HG02938 (cell line): ENCODE measurements around the gene ABCE1.

ENCODE experiments used
- ATAC-seq: cut with Tn5 transposase; IDR thresholded peaks from one replicate; pipeline ENCODE4 v1.9.1; 2021; ENCODE audit warnings: mild to moderate bottlenecking, moderate library complexity; ENCODE audit not compliant: unreplicated experiment

Gene ABCE1

DNA sequence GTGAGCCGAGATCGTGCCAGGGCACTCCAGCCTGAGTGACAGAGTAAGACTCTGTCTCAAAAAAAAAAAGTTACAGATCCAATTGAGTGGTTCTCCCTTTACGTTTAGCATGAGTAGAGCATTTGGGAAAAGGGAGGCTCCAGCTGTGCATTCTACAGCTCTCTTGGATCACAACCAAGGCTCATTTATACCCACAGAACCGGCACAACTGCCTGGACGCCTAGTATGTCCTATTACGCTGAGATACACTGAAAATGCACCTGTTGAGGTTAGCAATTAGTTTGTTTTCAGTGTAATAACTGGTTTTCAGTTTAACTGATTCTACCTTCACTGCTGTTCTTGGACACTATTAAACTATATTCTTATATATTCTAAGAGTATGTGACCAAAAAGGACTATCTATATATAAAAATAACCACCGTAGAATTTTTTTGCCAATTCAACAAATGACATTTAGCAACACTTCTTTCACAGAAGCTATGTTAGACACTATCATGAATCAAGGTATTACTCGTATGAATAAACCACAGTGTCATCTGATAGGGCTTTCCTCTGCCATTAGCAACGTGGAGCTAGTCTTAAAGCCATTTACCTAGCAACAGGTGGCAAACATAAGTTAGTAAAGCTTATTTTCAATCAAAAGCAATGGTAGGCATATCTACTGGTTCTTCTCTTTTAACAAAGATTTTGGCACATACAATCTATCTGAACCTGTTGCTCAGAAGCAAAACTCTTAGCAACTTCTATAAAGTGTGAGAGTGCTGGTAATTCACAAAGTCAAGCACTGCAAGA, 78.7 kb downstream of the ABCE1 start:
- ATAC-seq: no peak

- ATAC-seq: no peak
These were observed 79.4 kb downstream of the ABCE1 start for GRCh38 chr4:145177511-145177905.

DNA sequence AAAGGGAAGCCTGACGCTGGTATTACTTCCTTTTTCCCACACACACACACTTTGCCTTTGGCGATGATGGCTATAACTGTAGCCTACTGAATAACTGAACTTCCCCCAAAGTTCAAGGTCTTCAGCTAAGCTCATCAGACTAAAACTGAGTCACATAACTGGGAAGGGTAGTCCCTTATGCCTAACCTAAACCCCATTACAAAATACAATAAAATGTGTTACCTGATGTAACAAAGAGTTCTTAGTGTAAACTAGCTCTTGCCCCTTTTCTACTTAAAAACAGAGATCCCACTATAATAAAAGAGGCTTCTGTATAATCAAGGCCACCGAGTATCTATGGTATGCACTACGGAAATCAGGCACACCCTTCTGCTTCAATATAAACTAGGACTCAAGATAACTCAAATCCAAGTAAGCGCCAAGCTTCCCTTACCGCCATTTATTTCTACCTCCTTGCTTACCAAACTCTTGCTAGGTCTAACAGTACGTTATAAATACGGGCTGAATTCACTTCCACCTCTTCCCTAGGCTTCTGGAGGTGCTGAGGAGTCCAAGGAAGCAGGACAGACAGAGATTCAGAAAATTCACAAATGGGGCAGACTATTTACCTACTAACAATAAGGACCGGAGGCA, 79.9 kb downstream of the ABCE1 start:
- no peak for ATAC-seq

DNA sequence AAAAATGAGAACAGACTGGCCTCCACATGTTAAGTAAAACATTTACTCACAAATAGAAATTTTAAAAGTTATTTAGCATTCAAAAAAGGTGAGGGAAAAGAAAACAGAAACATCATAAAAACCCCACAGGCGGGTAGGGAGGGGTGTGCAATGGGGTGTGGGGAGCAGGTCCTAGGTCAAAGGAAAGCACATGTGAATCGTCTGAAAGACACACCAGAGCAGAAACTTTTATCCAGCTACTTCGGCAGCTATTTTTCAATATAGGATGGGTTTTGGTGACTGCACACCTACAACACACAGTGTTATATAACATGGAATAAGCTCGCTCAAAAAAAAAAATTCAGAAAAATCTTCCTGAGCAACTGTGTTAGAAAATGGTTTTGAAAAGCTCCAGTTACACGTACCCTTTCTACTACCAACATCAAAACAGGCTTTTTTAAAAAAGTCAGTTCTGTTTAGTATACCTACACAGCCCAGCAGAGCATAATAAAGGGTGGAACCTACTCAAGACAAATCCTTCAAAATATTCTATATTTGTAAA, 80.7 kb downstream of the ABCE1 start:
- ATAC-seq: no peak
